ENCODE results near the gene NOCT. TPM values are rescaled to one million over a fixed set of nuclear protein-coding genes. Genes with fewer than 3 reads are reported as not detected.
A peak's percentile ranks its signal among the peaks of the same experiment; 100 is the strongest.

The NOCT gene
- total RNA-seq (2012; rRNA removed), result 30.8 and 41.4 TPM in 2 replicates
- 5.5 and 6.6 TPM in 2 replicates for polyA plus RNA-seq (2012; rRNA removed)
- 3.6 and 4.1 TPM in 2 replicates for polyA plus RNA-seq (2012; cell fraction: cytosol; rRNA removed)
- 6.0 and 6.9 TPM in 2 replicates for polyA plus RNA-seq (2012; cell fraction: nucleus; rRNA removed; ENCODE audit: low replicate concordance)
- Bru-seq, nascent RNA, result percentile 90 among the genes with signal in this experiment
- percentile 83 among the genes with signal in this experiment for BruChase-seq, experiment 1, labeled RNA remaining after a 6-hour chase
- percentile 70 among the genes with signal in this experiment for BruChase-seq, experiment 2, labeled RNA remaining after a 2-hour chase
- long read RNA-seq, partial matches to known transcripts, result 0 of 2 reads
- long read RNA-seq, other reads (novel, unspliced or antisense), result 1 of 2 reads

- Histone ChIP-seq H3K36me3 (ENCODE audit: control insufficient read depth, insufficient read depth, low read length) (no peaks in the 10 kb centered on the region), H3K9me1 (ENCODE audit: insufficient read depth, low read length) (peaks cover 7% of the 10 kb centered on the region; the same call in 1 of the 2 replicates), H3K14ac (replicated peaks; ENCODE audit: low read depth, low read length) (peak within 1 kb of the TSS; percentile 86), H4K8ac (ENCODE audit: low read depth in 2 of 2, low read length in 2 of 2) (peak within 1 kb of the TSS; percentile 65 to 98), H3K4ac (ENCODE audit: low read depth, low read length) (peak within 1 kb of the TSS; percentile 95), H3K79me1 (ENCODE audit: low read depth in 1 of 2, low read length in 2 of 2) (peaks cover 4 to 27% of the 10 kb centered on the region in 2 experiments; a peak in 3 of 4 replicates), H3K27me3 (ENCODE audit: control insufficient read depth, insufficient read depth, low read length) (no peaks in the 10 kb centered on the region), H3K27ac (ENCODE audit: insufficient read depth, low read length) (peak within 1 kb of the TSS; percentile 93), H2BK15ac (ENCODE audit: low read depth, low read length) (peak within 1 kb of the TSS; percentile 99), H2BK20ac (ENCODE audit: low read depth, low read length) (peak within 1 kb of the TSS; percentile 89), H2BK5ac (ENCODE audit: low read depth, low read length, poor library complexity, severe bottlenecking) (peak within 1 kb of the TSS; percentile 100), H2AK5ac (ENCODE audit: low read depth, low read length) (peak within 1 kb of the TSS; percentile 94), H3K4me1 (ENCODE audit: control insufficient read depth, insufficient read depth, low read length) (peaks cover 22% of the 10 kb centered on the region), H3K4me3 (ENCODE audit: insufficient read depth, low read depth, low read length) (peak within 1 kb of the TSS; percentile 85), H3K18ac (ENCODE audit: low read depth, low read length) (peak within 1 kb of the TSS; percentile 97), H3K9ac (ENCODE audit: low read depth, low read length) (peak within 1 kb of the TSS; percentile 97), H3K23ac (ENCODE audit: low read depth, low read length) (peak within 1 kb of the TSS; percentile 91), H2AFZ (replicated peaks; ENCODE audit: low read length, poor library complexity) (peak within 1 kb of the TSS; percentile 88), H4K5ac (ENCODE audit: low read depth, low read length) (peak within 1 kb of the TSS; percentile 99), H4K20me1 (ENCODE audit: insufficient read depth, low read length) (peaks cover 24% of the 10 kb centered on the region), H3K9me3 (ENCODE audit: control insufficient read depth, insufficient read depth, low read length) (no peaks in the 10 kb centered on the region), H3K4me2 (ENCODE audit: low read depth, low read length) (peak within 1 kb of the TSS; percentile 100), H3K56ac (ENCODE audit: extremely low read depth, insufficient read depth, low read length) (peak within 1 kb of the TSS; percentile 97), H2AK9ac (replicated peaks; ENCODE audit: low read depth, low read length, poor library complexity) (peak within 1 kb of the TSS; percentile 91), H4K91ac (ENCODE audit: insufficient read depth, low read depth, low read length) (peak within 1 kb of the TSS; percentile 95), H2BK120ac (ENCODE audit: low read depth, low read length) (peak within 1 kb of the TSS; percentile 99)
- intact Hi-C loops (cut with micrococcal nuclease) (no loop called here), in situ Hi-C loops (cut with MboI; ENCODE audit: low sequenced_read_pairs) (no loop called here), dilution Hi-C loops (cut with HindIII; ENCODE audit: low sequenced_read_pairs, unreplicated experiment) (no loop called here)
- BruUV-seq (replicated peaks), result no TSS peak
- POLR2A ChIA-PET (ENCODE audit: unreplicated experiment), result interaction anchor here (0.8 kb wide), 1 partner anchor 15 kb away, joined by 3 read pairs; no protein-coding TSS in a partner anchor
- WGBS, 2 experiments (ENCODE audit: extremely low coverage in 2 of 2, insufficient read length in 1 of 2), result 0% methylated on average over 28 of the region's 62 CpGs; no CpG with 5 or more reads in 1 of the 2 experiments
- DNase-seq (peak; percentile 94), ATAC-seq (ENCODE audit: low read depth) (peak; percentile 86)
- TF ChIP-seq RAD21 (IDR thresholded peaks at IDR 0.05; ENCODE audit: low read length) (no peak), SMC3 (IDR thresholded peaks at IDR 0.05; ENCODE audit: low read depth, low read length) (no peak), BHLHE40 (IDR thresholded peaks at IDR 0.05; ENCODE audit: low read depth, low read length) (peak; percentile 98), CEBPB (IDR thresholded peaks at IDR 0.05; ENCODE audit: low read depth, low read length) (peak; percentile 35; the same call in 1 of the 2 replicates), USF2 (IDR thresholded peaks at IDR 0.05; ENCODE audit: low read depth, low read length) (peak; percentile 90), POLR2A (IDR thresholded peaks at IDR 0.05; ENCODE audit: low read depth, low read length) (peak; percentile 98), MAZ (IDR thresholded peaks at IDR 0.05; ENCODE audit: borderline replicate concordance, low read depth, low read length) (no peak), CHD1 (IDR thresholded peaks at IDR 0.05; ENCODE audit: low read depth, low read length) (peak; percentile 97; the same call in 1 of the 2 replicates), MXI1 (IDR thresholded peaks at IDR 0.05; ENCODE audit: borderline replicate concordance, low read depth, low read length) (peak; percentile 93)
- CTCF ChIA-PET, result interaction anchor here (0.7 kb wide), 1 partner anchor 482 kb away, joined by 3 read pairs; no protein-coding TSS in a partner anchor
These were observed at the start of gene NOCT for GRCh38 chr4:139015269-139015947. Gene NOCT (plus strand): TSS chr4:139015781. CDS start chr4:139015982, 201 bp downstream.
